HepG2 (cell line): ENCODE measurements around the gene GALNT18. TPM values are rescaled to one million over a fixed set of nuclear protein-coding genes. Genes with fewer than 3 reads are reported as not detected.

ENCODE experiments used
- ATAC-seq: fragments of 200-7000 bp; cut with Tn5 transposase; 3 replicates; pipeline ENCODE4 v1.9.1; 2020; ENCODE audit warnings: mild to moderate bottlenecking, moderate library complexity
- BruUV-seq: library from RNA; stranded (reverse); fragments of 400-500 nt; replicated peaks from 2 replicates; lab custom pipeline; 2021; lab: Mats Ljungman, UMichigan
- CTCF ChIA-PET: fragments of 300-600 bp; formaldehyde crosslinking; extraction: SDS; loops from one replicate; lab custom pipeline; 2021; ENCODE audit warnings: low total read pairs, inconsistent platforms, low intra/inter-chr PET ratio; lab: Yijun Ruan, JAX
- POLR2A ChIA-PET: fragments of 350-600 bp; sonication (Branson Sonifier 250); formaldehyde crosslinking; loops from one replicate; lab custom pipeline; 2020; ENCODE audit warnings: antibody characterized with exemption, inconsistent platforms; lab: Yijun Ruan, JAX
- DNase-seq: peaks from one replicate; pipeline ENCODE4 v3.0.0-alpha.2; 2015; ENCODE audit warnings: low spot score
- FAIRE-seq: peaks from 3 replicates; lab custom pipeline; 2011; peaks lifted over from hg19 to GRCh38; lab: Jason Lieb, UNC
- H2AFZ ChIP-seq: one replicate; pipeline ENCODE4 v1.6.1; 2011; ENCODE audit warnings: low read length, inconsistent platforms
- H3K27ac ChIP-seq: fragments of 300-600 bp; 3 replicates; pipeline ENCODE4 v1.8.0; 2011; ENCODE audit warnings: mixed run types, mild to moderate bottlenecking, mixed read lengths, low read length, inconsistent platforms; ENCODE audit not compliant: insufficient read depth; ENCODE audit errors: extremely low read length
- H3K27me3 ChIP-seq, 2 experiments: fragments of 200-600 bp in 1 of 2; 2 replicates in 1 of 2; 3 replicates in 1 of 2; pipeline versions ENCODE4 v1.6.0 to v1.8.0; 2011; ENCODE audit warnings: low read length in 2 of 2, mild to moderate bottlenecking in 2 of 2, moderate library complexity in 2 of 2, inconsistent platforms in 1 of 2; ENCODE audit not compliant: insufficient read depth in 2 of 2, control insufficient read depth in 1 of 2
- H3K36me3 ChIP-seq, 2 experiments: fragments of 200-600 bp in 1 of 2; replicated peaks in 1 of 2; 2 replicates in 1 of 2; 3 replicates in 1 of 2; pipeline versions ENCODE4 v1.5.1 to v1.8.0; 2011; ENCODE audit warnings: low read length in 2 of 2, inconsistent platforms in 1 of 2; ENCODE audit not compliant: insufficient read depth in 2 of 2, control insufficient read depth in 1 of 2
- H3K4me1 ChIP-seq: 2 replicates; pipeline ENCODE4 v1.5.1; 2012; ENCODE audit warnings: low read length, inconsistent platforms; ENCODE audit not compliant: insufficient read depth
- H3K4me2 ChIP-seq: 2 replicates; pipeline ENCODE4 v1.6.0; 2011; ENCODE audit warnings: low read depth, low read length, inconsistent platforms
- H3K4me3 ChIP-seq, 3 experiments: fragments of 200-600 bp in 1 of 3; sonication (generic), shearing (Covaris generic) in 1 of 3; replicated peaks in 1 of 3; 2 replicates each; pipeline ENCODE4 v1.5.1; 2011 to 2016; ENCODE audit warnings: low read length in 3 of 3, inconsistent platforms in 2 of 3, low read depth in 2 of 3, mild to moderate bottlenecking in 2 of 3, control low read depth in 1 of 3, mixed read lengths in 1 of 3; ENCODE audit not compliant: insufficient read depth in 1 of 3
- H3K79me2 ChIP-seq: one replicate; pipeline ENCODE4 v1.6.1; 2011; ENCODE audit warnings: low read length, inconsistent platforms; ENCODE audit not compliant: insufficient read depth
- H3K9ac ChIP-seq: 2 replicates; pipeline ENCODE4 v1.6.0; 2011; ENCODE audit warnings: mild to moderate bottlenecking, low read depth, low read length, inconsistent platforms; ENCODE audit not compliant: insufficient read depth
- H3K9me3 ChIP-seq: 2 replicates; pipeline ENCODE4 v1.5.1; 2012; ENCODE audit warnings: mild to moderate bottlenecking, low read length
- H4K20me1 ChIP-seq: 2 replicates; pipeline ENCODE4 v1.6.0; 2011; ENCODE audit warnings: inconsistent platforms, mild to moderate bottlenecking, low read length, moderate library complexity; ENCODE audit not compliant: insufficient read depth
- ASH2L ChIP-seq: fragments of 300-600, 200-600 bp; sonication (generic); IDR thresholded peaks from 2 replicates; pipeline ENCODE4 v1.7.0; 2017; ENCODE audit warnings: low read depth, mild to moderate bottlenecking, moderate library complexity, mixed read lengths, low read length; ENCODE audit not compliant: insufficient read length
- ETV5 ChIP-seq: IDR thresholded peaks from 2 replicates; pipeline ENCODE4 v1.6.1; 2018; ENCODE audit warnings: missing biosample characterization, missing genetic modification reagents, inconsistent platforms, borderline replicate concordance
- FOXM1 ChIP-seq: sonication (generic); formaldehyde crosslinking; IDR thresholded peaks from 2 replicates; pipeline ENCODE4 v1.5.0; 2020; ENCODE audit warnings: missing genetic modification reagents
- HMGXB3 ChIP-seq: sonication (generic); formaldehyde crosslinking; IDR thresholded peaks from 2 replicates; pipeline ENCODE4 v1.4.0; 2020; ENCODE audit warnings: missing genetic modification reagents, borderline replicate concordance
- MIER2 ChIP-seq: IDR thresholded peaks from 2 replicates; pipeline ENCODE4 v1.6.1; 2016; ENCODE audit warnings: missing biosample characterization, missing genetic modification reagents
- TAF1 ChIP-seq: sonication (generic); formaldehyde crosslinking; IDR thresholded peaks from 2 replicates; pipeline ENCODE4 v1.4.0; 2020; ENCODE audit warnings: missing genetic modification reagents
- TFDP1 ChIP-seq: IDR thresholded peaks from 2 replicates; pipeline ENCODE4 v1.6.1; 2016; ENCODE audit warnings: missing compliant biosample characterization, missing genetic modification reagents, borderline replicate concordance
- U2AF2 ChIP-seq: fragments of 200-400 bp; formaldehyde crosslinking; IDR thresholded peaks from 2 replicates; pipeline ENCODE4 v1.6.1; 2017; ENCODE audit warnings: low read depth, mild to moderate bottlenecking, low read length
- ZNF260 ChIP-seq: sonication (generic); formaldehyde crosslinking; IDR thresholded peaks from 2 replicates; pipeline ENCODE4 v1.4.0; 2020; ENCODE audit warnings: missing genetic modification reagents, low read depth, mild to moderate bottlenecking, borderline replicate concordance
- ZNF343 ChIP-seq: sonication (generic); formaldehyde crosslinking; IDR thresholded peaks from 2 replicates; pipeline ENCODE4 v1.4.0; 2020; ENCODE audit warnings: mild to moderate bottlenecking, missing genetic modification reagents
- ZNF564 ChIP-seq: sonication (generic); formaldehyde crosslinking; IDR thresholded peaks from 2 replicates; pipeline ENCODE4 v1.8.1; 2023; ENCODE audit warnings: mild to moderate bottlenecking, missing genetic modification reagents
- ZNF614 ChIP-seq: IDR thresholded peaks from 2 replicates; pipeline ENCODE4 v1.6.1; 2018; ENCODE audit warnings: missing biosample characterization, missing genetic modification reagents, inconsistent platforms, borderline replicate concordance
- WGBS: methylation state at CpG from one replicate; pipeline ENCODE4 v1.1.6; 2017; ENCODE audit warnings: low lambda C conversion rate; 5-methylcytosine and 5-hydroxymethylcytosine counted together
- in situ Hi-C: cut with HindIII; loops from 2 replicates; pipeline ENCODE4 v1.10.0; 2017; ENCODE audit warnings: low pct_unique_long_range_greater_than_20kb; ENCODE audit not compliant: extremely low pct_ligation_motif_present
- intact Hi-C: fragments of 100-400 bp; cut with micrococcal nuclease; formaldehyde crosslinking; loops from one replicate; pipeline ENCODE4 v1.10.0; 2022; ENCODE audit not compliant: unreplicated experiment
- polyA plus RNA-seq, 8 experiments: library from polyadenylated mRNA; depleted of rRNA in 3 of 8; stranded (reverse) in 7 of 8; unstranded in 1 of 8; fragments of >200 nt; fragmentation: Illumina TruSeq in 4 of 8; extraction: Trizol in 4 of 8; gene quantifications; 2 replicates each; pipeline versions ENCODE4 v1.2.1 to v1.2.3, GENCODE V29; 2011 to 2016; ENCODE audit warnings: low read depth in 4 of 8, missing spikeins in 1 of 8, mixed read lengths in 1 of 8; ENCODE audit not compliant: insufficient read depth in 1 of 8
- total RNA-seq, 5 experiments: library from RNA; depleted of rRNA; stranded (reverse); fragments of >200 nt; fragmentation: Illumina TruSeq; extraction: Trizol; gene quantifications; 2 replicates each; pipeline ENCODE4 v1.2.3, GENCODE V29; 2016; ENCODE audit warnings: low read depth in 1 of 5
- TF ChIP-seq, protein P1 (sequence below): sonication (generic); formaldehyde crosslinking; IDR thresholded peaks from 2 replicates; pipeline ENCODE4 v1.4.0; 2020; ENCODE audit warnings: missing genetic modification reagents, mild to moderate bottlenecking, borderline replicate concordance
- TF ChIP-seq, protein P2 (sequence below): conservative IDR thresholded peaks from 2 replicates; pipeline ENCODE4 v1.6.1; 2018; ENCODE audit warnings: missing genetic modification reagents

Gene GALNT18
- total and polyA plus RNA-seq, 2 of the 13 experiments (the other 11 are each of a cell fraction or from before 2014, with no cell fraction given): 0.11 TPM; not detected in 1

GRCh38 chr11:11297578-11297977 is 324.2 kb downstream of the GALNT18 start (continued):
- TF ChIP-seq, protein P1, sequence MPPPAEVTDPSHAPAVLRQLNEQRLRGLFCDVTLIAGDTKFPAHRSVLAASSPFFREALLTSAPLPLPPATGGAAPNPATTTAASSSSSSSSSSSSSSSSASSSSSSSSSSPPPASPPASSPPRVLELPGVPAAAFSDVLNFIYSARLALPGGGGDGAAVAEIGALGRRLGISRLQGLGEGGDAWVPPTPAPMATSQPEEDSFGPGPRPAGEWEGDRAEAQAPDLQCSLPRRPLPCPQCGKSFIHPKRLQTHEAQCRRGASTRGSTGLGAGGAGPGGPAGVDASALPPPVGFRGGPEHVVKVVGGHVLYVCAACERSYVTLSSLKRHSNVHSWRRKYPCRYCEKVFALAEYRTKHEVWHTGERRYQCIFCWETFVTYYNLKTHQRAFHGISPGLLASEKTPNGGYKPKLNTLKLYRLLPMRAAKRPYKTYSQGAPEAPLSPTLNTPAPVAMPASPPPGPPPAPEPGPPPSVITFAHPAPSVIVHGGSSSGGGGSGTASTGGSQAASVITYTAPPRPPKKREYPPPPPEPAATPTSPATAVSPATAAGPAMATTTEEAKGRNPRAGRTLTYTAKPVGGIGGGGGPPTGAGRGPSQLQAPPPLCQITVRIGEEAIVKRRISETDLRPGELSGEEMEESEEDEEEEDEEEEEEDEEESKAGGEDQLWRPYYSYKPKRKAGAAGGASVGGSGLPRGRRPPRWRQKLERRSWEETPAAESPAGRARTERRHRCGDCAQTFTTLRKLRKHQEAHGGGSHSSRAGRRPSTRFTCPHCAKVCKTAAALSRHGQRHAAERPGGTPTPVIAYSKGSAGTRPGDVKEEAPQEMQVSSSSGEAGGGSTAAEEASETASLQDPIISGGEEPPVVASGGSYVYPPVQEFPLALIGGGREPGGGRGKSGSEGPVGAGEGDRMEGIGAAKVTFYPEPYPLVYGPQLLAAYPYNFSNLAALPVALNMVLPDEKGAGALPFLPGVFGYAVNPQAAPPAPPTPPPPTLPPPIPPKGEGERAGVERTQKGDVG (CRISPR knock-in tag): no peak
- TF ChIP-seq ZNF260 (CRISPR knock-in tag) (no peak), U2AF2 (no peak), ASH2L (no peak), ZNF343 (CRISPR knock-in tag) (no peak)
- TF ChIP-seq, protein P2, sequence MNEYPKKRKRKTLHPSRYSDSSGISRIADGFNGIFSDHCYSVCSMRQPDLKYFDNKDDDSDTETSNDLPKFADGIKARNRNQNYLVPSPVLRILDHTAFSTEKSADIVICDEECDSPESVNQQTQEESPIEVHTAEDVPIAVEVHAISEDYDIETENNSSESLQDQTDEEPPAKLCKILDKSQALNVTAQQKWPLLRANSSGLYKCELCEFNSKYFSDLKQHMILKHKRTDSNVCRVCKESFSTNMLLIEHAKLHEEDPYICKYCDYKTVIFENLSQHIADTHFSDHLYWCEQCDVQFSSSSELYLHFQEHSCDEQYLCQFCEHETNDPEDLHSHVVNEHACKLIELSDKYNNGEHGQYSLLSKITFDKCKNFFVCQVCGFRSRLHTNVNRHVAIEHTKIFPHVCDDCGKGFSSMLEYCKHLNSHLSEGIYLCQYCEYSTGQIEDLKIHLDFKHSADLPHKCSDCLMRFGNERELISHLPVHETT (CRISPR knock-in tag): no peak

DNA sequence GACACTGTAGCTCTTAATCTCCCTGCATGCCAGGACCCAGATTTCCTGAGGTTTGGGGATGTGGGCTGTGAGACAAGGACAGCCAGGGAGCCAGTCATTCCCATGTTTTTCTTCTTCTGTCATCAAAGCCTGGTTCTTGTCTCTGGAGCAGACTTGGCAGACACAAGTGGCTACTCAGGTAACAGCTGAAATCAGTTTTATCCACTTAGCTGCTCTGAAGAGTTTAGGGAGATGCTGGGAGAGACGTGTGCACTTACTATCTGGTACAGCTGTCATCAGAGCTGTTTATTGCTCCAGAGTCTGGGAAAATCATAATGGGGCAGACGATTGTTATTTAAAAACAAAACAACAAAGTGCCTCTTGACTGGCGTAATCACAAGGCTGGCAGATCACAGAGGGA is 325.4 kb downstream of the GALNT18 start:
- H4K20me1 ChIP-seq: no peaks in the 10 kb centered on the region
- no peaks in the 10 kb centered on the region for H3K36me3 ChIP-seq
- ChIA-PET POLR2A (no interaction called here), CTCF (no interaction called here)
- H3K27me3 ChIP-seq: peaks cover 0 to 15% of the 10 kb centered on the region in 2 experiments; a peak in 4 of 5 replicates
- BruUV-seq: no TSS peak
- WGBS: 28% methylated on average over 3 of the region's 3 CpGs
- FAIRE-seq (no peak), DNase-seq (no peak), ATAC-seq (no peak)
- in situ Hi-C loops: no loop called here
- H3K4me1 ChIP-seq: peaks cover 8% of the 10 kb centered on the region
- no peak overlapping the region for H3K4me2 ChIP-seq
- no peak overlapping the region for H3K4me3 ChIP-seq
- no peaks in the 10 kb centered on the region for H3K79me2 ChIP-seq
- intact Hi-C loops: no loop called here
- H2AFZ ChIP-seq: no peak overlapping the region
- H3K9ac ChIP-seq: no peak overlapping the region
- H3K27ac ChIP-seq: no peak overlapping the region
- H3K9me3 ChIP-seq: no peaks in the 10 kb centered on the region
- TF ChIP-seq ETV5 (CRISPR knock-in tag): no peak
- TF ChIP-seq FOXM1 (CRISPR knock-in tag): no peak
- TF ChIP-seq HMGXB3: no peak
- no peak for TF ChIP-seq MIER2 (CRISPR knock-in tag)
- TF ChIP-seq ZNF564: no peak
- TF ChIP-seq TAF1 (CRISPR knock-in tag): no peak
- no peak for TF ChIP-seq TFDP1
- TF ChIP-seq ZNF614 (CRISPR knock-in tag): no peak
